ENCODE results near the gene RASAL1. TPM values are rescaled to one million over a fixed set of nuclear protein-coding genes. Genes with fewer than 3 reads are reported as not detected.

Gene RASAL1
- total and polyA plus RNA-seq, 9 donors: 0.05 to 5.1 (median 1.1) TPM; not detected in 2

- WGBS, 3 donors: 62 to 71% (median 69%) methylated on average over 13 of the region's 13 CpGs
- Histone ChIP-seq H3K9me3 (no peaks in the 10 kb centered on the region), H3K4me3 (no peak overlapping the region), H3K4me1 (ENCODE audit: insufficient read depth) (no peaks in the 10 kb centered on the region), H3K27ac (no peak overlapping the region), H3K36me3 (no peaks in the 10 kb centered on the region), H3K27me3 (no peaks in the 10 kb centered on the region)
- TF ChIP-seq EP300 (IDR thresholded peaks at IDR 0.05): no peak
- no peak for TF ChIP-seq CTCF (IDR thresholded peaks at IDR 0.05)
- TF ChIP-seq POLR2A (IDR thresholded peaks at IDR 0.05): no peak
- intact Hi-C loops (cut with DNase I): no loop called here
- DNase-seq: no peak
Measured at GRCh38 chr12:113088971-113089756, 46.4 kb downstream of the RASAL1 start.

- H3K27me3 ChIP-seq: no peaks in the 10 kb centered on the region
- 84 to 96% (median 95%) methylated on average over 3 of the region's 3 CpGs for WGBS, 3 donors
Measured at GRCh38 chr12:113088037-113088436, 47.5 kb downstream of the RASAL1 start.

GRCh38 chr12:113087193-113087592, 48.4 kb downstream of the RASAL1 start:
- no peaks in the 10 kb centered on the region for H3K4me1 ChIP-seq (ENCODE audit: insufficient read depth)
- H3K36me3 ChIP-seq: no peaks in the 10 kb centered on the region
- H3K4me3 ChIP-seq: no peak overlapping the region
- TF ChIP-seq CTCF (IDR thresholded peaks at IDR 0.05) (no peak), EP300 (IDR thresholded peaks at IDR 0.05) (no peak), POLR2A (IDR thresholded peaks at IDR 0.05) (no peak)
- DNase-seq: no peak
- H3K9me3 ChIP-seq: no peaks in the 10 kb centered on the region
- H3K27me3 ChIP-seq: no peaks in the 10 kb centered on the region
- no peak overlapping the region for H3K27ac ChIP-seq
- WGBS, 3 donors: 56 to 64% (median 59%) methylated on average over 4 to 5 of the region's 5 CpGs
- intact Hi-C loops (cut with DNase I): no loop called here

More at GRCh38 chr12:113088037-113088436, 47.5 kb downstream of the RASAL1 start:
- DNase-seq: no peak
- TF ChIP-seq POLR2A (IDR thresholded peaks at IDR 0.05) (no peak), CTCF (IDR thresholded peaks at IDR 0.05) (no peak), EP300 (IDR thresholded peaks at IDR 0.05) (no peak)
- Histone ChIP-seq H3K36me3 (no peaks in the 10 kb centered on the region), H3K4me1 (ENCODE audit: insufficient read depth) (no peaks in the 10 kb centered on the region), H3K9me3 (no peaks in the 10 kb centered on the region), H3K27ac (no peak overlapping the region), H3K4me3 (no peak overlapping the region)
- intact Hi-C loops (cut with DNase I): no loop called here

GRCh38 chr12:113086249-113087164, 49.1 kb downstream of the RASAL1 start:
- Histone ChIP-seq H3K27me3 (no peaks in the 10 kb centered on the region), H3K4me3 (no peak overlapping the region), H3K36me3 (no peaks in the 10 kb centered on the region), H3K27ac (no peak overlapping the region), H3K4me1 (ENCODE audit: insufficient read depth) (no peaks in the 10 kb centered on the region), H3K9me3 (no peaks in the 10 kb centered on the region)
- 48 to 52% (median 49%) methylated on average over 17 of the region's 17 CpGs for WGBS, 3 donors
- intact Hi-C loops (cut with DNase I): no loop called here
- no peak for TF ChIP-seq CTCF (IDR thresholded peaks at IDR 0.05)
- no peak for TF ChIP-seq POLR2A (IDR thresholded peaks at IDR 0.05)
- no peak for TF ChIP-seq EP300 (IDR thresholded peaks at IDR 0.05)
- no peak for DNase-seq
